ENCODE measurements around the gene KIAA0753. TPM values are rescaled to one million over a fixed set of nuclear protein-coding genes. Genes with fewer than 3 reads are reported as not detected.
"Not testable (repeated sequence)": the region's sequence is repeated elsewhere in the genome, so short reads cannot be mapped to it uniquely, and the experiment has no call there.

The KIAA0753 gene
- total RNA-seq, 6 donors from 2014 or later: 12.4 to 58.7 (median 19.7) TPM

- Histone ChIP-seq H3K36me3 (no peaks in the 10 kb centered on the region), H3K4me3 (no peak overlapping the region), H3K27me3 (no peaks in the 10 kb centered on the region), H3K4me1 (peaks cover 0 to 12% (median 3%) of the 10 kb centered on the region in 4 donors), H3K27ac (no peak overlapping the region), H3K9me3 (no peaks in the 10 kb centered on the region)
- TF ChIP-seq EP300 (IDR thresholded peaks at IDR 0.05) (no peak), POLR2AphosphoS5 (IDR thresholded peaks at IDR 0.05) (no peak), CTCF (IDR thresholded peaks at IDR 0.05) (no peak), POLR2A (IDR thresholded peaks at IDR 0.05) (no peak)
- DNase-seq: no peak
- WGBS, 2 donors: 74 to 81% methylated on average over 2 of the region's 2 CpGs
- no peak for ATAC-seq (ENCODE audit: low FRiP score in 2 of 2)
These were observed 20.9 kb upstream of the KIAA0753 start for GRCh38 chr17:6661464-6661848.

GRCh38 chr17:6660805-6661463 lies 20.4 kb upstream of the KIAA0753 start:
- H3K4me3 ChIP-seq: no peak overlapping the region
- no peaks in the 10 kb centered on the region for H3K9me3 ChIP-seq
- H3K27me3 ChIP-seq: no peaks in the 10 kb centered on the region
- peaks cover 0 to 12% (median 4%) of the 10 kb centered on the region in 4 donors for H3K4me1 ChIP-seq
- DNase-seq (no peak), ATAC-seq (ENCODE audit: low FRiP score in 2 of 2) (peak in 1 of 2 donors; percentile 61)
- WGBS, 2 donors: 43% methylated on average over 11 of the region's 11 CpGs
- TF ChIP-seq POLR2AphosphoS5 (IDR thresholded peaks at IDR 0.05): no peak
- no peak for TF ChIP-seq CTCF (IDR thresholded peaks at IDR 0.05)
- no peak for TF ChIP-seq EP300 (IDR thresholded peaks at IDR 0.05)
- TF ChIP-seq POLR2A (IDR thresholded peaks at IDR 0.05): no peak
- H3K27ac ChIP-seq: no peak overlapping the region
- H3K36me3 ChIP-seq: no peaks in the 10 kb centered on the region

DNA sequence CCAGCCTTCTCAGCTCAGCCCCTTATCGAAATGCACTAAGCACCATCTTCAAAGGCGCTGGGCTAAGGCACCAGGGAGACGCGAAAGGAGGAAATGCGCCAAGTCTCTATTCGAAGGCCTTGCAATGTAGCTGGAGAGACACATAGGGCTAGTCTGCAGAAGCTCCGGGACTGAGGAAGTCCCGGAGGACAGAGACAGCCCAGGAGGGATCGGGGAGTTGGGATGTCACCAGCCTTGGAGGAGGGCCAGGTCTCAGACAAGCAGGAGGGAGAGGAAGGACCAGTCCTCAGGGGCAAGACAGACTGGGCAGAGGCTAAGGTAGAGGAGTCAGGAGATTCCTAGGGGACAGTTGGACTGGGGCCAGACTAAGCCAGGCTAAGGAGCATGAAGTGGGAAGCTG lies 19.6 kb upstream of the KIAA0753 start:
- DNase-seq: no peak
- no peak for TF ChIP-seq EP300 (IDR thresholded peaks at IDR 0.05)
- TF ChIP-seq CTCF (IDR thresholded peaks at IDR 0.05): no peak
- TF ChIP-seq POLR2A (IDR thresholded peaks at IDR 0.05): no peak
- no peak for TF ChIP-seq POLR2AphosphoS5 (IDR thresholded peaks at IDR 0.05)
- Histone ChIP-seq H3K36me3 (no peaks in the 10 kb centered on the region), H3K27me3 (peaks cover 0 to 3% (median under 1%) of the 10 kb centered on the region in 4 donors), H3K4me3 (no peak overlapping the region), H3K27ac (no peak overlapping the region), H3K9me3 (no peaks in the 10 kb centered on the region), H3K4me1 (peaks cover 3 to 14% (median 8%) of the 10 kb centered on the region in 4 donors)
- ATAC-seq (ENCODE audit: low FRiP score in 2 of 2): peak in 1 of 2 donors; percentile 30
- 68 to 69% methylated on average over 9 of the region's 9 CpGs for WGBS, 2 donors

DNA sequence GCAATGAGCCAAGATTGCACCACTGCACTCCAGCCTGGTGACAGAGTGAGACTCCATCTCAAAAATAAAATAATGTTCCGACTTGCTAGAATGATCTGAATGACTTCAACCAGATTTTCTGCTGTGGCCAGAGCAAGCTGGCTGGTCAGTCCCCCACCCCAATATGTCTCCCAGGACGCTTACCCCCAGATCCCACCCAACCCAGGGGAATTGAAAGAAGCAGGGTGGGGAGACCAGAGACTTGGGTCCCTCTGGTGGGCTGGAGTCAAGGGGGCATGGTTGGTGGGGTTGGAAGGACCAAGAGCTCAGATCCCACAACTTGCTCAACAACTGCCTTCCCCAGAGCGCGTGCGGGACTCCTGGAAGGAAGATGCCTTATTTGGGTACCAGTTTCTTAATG lies 17.9 kb upstream of the KIAA0753 start:
- not testable (repeated sequence) for H3K9me3 ChIP-seq; DNase-seq; H3K36me3 ChIP-seq; ATAC-seq (ENCODE audit: low FRiP score in 2 of 2); H3K27ac ChIP-seq; H3K27me3 ChIP-seq; H3K4me3 ChIP-seq
- 85 to 97% methylated on average over 2 to 5 of the region's 5 CpGs for WGBS, 2 donors
- peaks cover 7 to 14% (median 11%) of the 10 kb centered on the region in 4 donors for H3K4me1 ChIP-seq

DNA sequence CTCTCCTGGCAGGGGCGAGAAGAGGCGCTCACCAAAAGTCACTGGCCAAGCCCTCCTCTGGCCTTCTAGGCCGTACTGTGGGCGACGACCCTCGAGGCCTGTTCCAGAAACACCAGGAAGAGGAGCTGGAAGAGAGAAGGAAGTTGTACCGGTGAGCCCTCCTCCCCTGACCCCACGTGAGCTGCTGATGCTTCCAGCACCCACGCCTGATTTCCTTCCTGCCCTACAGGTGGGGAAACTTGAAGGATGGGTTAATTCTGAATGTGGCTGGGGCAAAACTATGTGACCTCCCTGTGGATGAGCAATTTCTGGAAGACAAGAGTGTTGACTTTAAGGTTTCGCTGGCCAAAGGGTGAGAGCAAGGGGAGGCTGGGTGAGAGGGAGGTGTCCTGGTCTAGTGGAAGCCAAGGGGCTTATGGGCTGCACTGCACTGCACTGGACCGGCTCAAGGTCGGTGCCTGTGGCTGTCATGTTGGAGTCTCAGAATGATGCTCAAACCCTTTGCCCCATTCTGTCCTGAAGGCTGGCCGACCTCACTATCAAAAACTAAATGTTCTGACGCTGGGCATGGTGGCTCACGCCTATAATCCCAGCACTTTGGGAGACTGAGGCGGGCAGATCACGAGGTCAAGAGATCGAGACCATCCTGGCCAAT lies 17.2 kb upstream of the KIAA0753 start:
- H3K27ac ChIP-seq: no peak overlapping the region
- H3K4me3 ChIP-seq: peak overlapping the region in 3 of 4 donors; percentile 24 to 42 (median 30)
- peaks cover 7 to 19% (median 16%) of the 10 kb centered on the region in 4 donors for H3K4me1 ChIP-seq
- ATAC-seq (ENCODE audit: low FRiP score in 2 of 2) (no peak), DNase-seq (no peak)
- H3K9me3 ChIP-seq: no peaks in the 10 kb centered on the region
- TF ChIP-seq POLR2AphosphoS5 (IDR thresholded peaks at IDR 0.05) (no peak), CTCF (IDR thresholded peaks at IDR 0.05) (no peak), POLR2A (IDR thresholded peaks at IDR 0.05) (no peak), EP300 (IDR thresholded peaks at IDR 0.05) (no peak)
- 63 to 73% methylated on average over 17 to 18 of the region's 18 CpGs for WGBS, 2 donors
- H3K36me3 ChIP-seq: no peaks in the 10 kb centered on the region
- peaks cover 0 to 6% (median 2%) of the 10 kb centered on the region in 4 donors for H3K27me3 ChIP-seq

GRCh38 chr17:6656797-6657632 lies 16.5 kb upstream of the KIAA0753 start:
- H3K4me3 ChIP-seq: peak overlapping the region in 3 of 4 donors; percentile 24 to 42 (median 30)
- not testable (repeated sequence) for H3K27me3 ChIP-seq, H3K27ac ChIP-seq, H3K9me3 ChIP-seq, H3K36me3 ChIP-seq
- 5 to 12% methylated on average over 11 to 25 of the region's 55 CpGs for WGBS, 2 donors
- H3K4me1 ChIP-seq: peaks cover 13 to 27% (median 24%) of the 10 kb centered on the region in 4 donors
- peak in 1 of 2 donors; percentile 56 for DNase-seq
- ATAC-seq (ENCODE audit: low FRiP score in 2 of 2): peak; percentile 1 to 13

DNA sequence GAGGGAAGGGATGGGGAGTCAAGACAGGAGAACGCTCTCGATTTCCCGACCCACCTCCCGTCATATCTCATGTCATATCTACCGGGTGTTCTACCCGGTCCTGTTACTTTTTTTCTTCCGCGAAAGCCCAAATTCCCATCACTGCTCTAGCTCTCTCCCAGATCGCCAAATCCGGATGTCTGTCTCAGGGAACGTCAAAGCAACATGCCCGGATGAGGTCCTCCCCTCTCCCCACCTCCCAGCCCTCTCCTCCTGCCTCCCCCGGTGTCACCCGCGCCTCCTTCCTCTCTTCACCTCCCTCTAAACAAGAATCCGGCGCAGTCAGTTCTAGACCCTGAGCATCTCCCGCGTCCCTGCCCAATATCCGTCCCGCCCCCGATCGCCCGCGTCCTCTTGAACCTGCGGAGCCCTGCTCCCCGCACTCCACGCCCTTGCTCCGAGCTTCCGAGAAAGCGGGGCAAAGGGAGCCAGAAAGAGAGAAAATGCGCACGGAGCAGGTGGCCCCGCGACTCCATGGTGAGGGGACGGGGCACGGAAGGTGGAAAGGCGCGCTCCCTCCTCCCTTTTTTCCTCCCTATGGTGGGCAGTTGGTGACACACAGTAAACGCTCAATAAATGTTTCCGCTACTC lies 15.3 kb upstream of the KIAA0753 start:
- not testable (repeated sequence) for ATAC-seq (ENCODE audit: low FRiP score in 2 of 2); H3K9me3 ChIP-seq; H3K36me3 ChIP-seq; H3K27me3 ChIP-seq; H3K27ac ChIP-seq
- peak in 1 of 2 donors; percentile 50 for DNase-seq
- WGBS, 2 donors: 3 to 11% methylated on average over 13 to 32 of the region's 41 CpGs
- Histone ChIP-seq H3K4me3 (peak overlapping the region in 1 of 4 donors; percentile 23), H3K4me1 (peaks cover 17 to 30% (median 25%) of the 10 kb centered on the region in 4 donors)
